NCI-H146 (cell line): ENCODE measurements around the gene HIVEP1.
"Not testable (repeated sequence)": the region's sequence is repeated elsewhere in the genome, so short reads cannot be mapped to it uniquely, and the experiment has no call there.

Source experiments
- DNase-seq: peaks from one replicate; lab custom pipeline; 2025; lab: John Stamatoyannopoulos, UW

Gene HIVEP1

DNA sequence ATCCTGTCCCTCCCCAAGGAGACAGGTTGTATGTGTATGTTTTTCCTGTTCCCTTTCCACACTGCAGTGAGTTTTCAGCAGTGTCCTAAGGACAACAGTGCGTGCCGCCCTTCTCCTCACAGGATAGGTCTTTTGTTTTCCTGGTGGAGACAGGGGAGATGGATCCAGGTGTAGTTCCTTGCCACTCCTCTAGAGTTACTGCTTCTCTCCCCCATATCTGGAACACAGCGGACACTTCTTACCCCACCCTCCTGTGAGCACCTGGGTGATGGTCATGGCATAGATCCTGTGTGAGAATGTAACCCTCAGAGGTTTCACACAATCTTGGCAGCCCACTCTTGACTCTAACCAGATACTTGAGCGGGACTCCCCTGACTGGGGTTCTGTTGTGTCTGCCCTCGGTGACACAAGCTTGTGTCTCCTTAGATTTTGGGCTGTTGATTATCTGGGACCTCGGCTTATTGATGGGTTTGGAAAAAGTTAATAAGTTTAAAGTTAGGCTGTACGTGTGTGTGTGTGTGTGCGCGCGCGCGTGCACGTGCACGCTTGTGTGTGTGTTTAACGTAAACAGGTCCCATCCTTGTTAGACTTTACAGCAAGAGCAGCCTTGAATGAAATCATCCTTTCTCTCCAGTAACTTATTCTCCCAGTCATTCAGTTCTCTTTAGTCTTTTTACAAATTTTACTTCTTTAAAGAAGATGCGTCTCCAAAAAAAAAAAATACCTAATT, 146.7 kb downstream of the HIVEP1 start:
- no peak for DNase-seq

DNA sequence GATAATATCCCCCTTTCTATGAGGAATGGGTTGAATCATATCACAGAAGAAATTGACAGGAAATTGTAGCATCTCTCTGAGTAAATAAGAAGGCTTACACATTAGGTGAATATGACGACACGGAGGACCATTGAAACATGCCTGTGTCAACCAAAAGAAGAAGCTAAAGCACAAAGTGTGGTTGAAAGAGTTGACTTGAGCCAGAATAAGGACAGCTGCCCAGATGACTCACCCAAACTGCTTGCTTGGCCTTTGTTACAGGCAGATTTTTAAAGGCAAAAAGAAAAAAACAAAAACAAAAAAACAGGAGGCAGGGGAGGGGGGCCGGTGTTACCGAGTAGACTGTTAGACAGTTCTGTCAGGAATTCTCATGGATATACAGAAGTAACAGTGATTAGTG, 148.2 kb downstream of the HIVEP1 start:
- DNase-seq, result no peak

DNA sequence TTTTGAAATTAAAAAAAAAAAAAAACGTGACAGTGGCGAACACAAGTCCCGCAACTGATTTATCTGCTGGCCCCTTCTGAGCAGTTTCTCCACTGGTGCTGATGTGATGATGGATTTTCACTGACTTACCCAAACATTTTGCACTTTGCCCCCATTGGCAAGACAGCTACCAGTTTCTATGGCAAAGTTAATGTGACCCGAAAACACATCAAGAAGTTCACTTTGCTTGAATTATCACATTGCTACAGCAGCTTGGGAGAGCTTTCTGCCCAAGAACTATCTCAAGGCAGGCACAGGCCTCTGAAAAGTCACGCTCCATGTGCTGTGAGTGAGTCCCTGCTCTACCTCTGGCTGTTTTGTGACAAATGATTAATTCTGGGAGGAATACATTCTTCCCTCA, 150.1 kb downstream of the HIVEP1 start:
- no peak for DNase-seq

DNA sequence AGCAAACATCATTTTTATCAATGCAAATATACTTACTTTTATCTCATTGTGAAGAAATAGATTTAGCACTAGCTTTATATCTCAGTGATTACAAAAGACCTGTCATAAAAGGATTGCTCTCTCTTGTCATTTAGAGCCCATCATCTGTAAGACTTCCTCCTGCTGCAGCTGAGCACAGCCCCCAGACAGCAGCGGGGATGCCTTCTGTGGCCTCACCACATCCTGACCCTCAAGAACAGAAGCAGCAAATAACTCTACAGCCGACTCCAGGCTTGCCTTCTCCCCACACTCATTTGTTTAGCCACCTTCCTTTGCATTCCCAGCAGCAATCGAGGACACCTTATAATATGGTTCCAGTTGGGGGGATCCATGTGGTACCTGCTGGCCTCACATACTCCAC, 151.0 kb downstream of the HIVEP1 start:
- no peak for DNase-seq

DNA sequence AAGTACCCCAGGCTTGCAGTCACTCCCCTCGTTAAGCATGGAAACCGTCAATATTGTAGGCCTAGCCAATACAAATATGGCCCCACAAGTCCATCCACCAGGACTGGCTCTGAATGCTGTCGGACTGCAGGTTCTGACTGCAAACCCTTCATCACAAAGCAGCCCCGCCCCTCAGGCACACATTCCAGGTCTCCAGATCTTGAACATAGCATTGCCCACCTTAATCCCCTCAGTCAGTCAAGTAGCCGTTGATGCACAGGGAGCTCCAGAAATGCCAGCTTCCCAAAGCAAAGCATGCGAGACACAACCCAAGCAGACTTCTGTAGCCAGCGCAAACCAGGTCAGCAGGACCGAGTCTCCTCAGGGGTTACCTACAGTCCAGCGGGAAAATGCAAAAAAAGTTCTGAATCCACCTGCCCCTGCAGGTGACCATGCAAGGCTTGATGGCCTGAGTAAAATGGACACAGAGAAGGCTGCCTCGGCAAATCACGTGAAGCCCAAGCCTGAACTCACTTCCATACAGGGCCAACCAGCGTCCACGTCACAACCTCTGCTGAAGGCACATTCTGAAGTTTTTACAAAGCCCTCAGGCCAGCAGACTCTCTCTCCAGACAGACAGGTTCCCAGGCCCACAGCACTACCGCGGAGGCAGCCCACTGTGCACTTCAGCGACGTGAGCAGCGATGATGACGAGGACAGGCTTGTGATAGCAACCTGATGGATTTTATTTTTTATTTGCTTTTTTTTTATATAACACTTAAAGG, 151.8 kb downstream of the HIVEP1 start:
- DNase-seq, result no peak

DNA sequence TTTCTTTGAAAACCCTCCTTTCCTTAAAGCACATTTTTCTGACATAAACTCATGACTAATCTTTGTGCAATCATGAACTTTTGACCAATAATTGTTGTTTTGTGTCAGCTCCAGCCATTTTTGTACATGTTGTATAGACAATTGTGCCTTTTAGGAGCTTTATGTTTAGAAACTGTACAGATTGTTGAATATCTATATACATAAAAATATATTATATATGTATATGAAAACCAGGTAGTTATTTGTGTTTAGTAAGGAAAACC, 152.3 kb downstream of the HIVEP1 start:
- DNase-seq, result no peak

DNA sequence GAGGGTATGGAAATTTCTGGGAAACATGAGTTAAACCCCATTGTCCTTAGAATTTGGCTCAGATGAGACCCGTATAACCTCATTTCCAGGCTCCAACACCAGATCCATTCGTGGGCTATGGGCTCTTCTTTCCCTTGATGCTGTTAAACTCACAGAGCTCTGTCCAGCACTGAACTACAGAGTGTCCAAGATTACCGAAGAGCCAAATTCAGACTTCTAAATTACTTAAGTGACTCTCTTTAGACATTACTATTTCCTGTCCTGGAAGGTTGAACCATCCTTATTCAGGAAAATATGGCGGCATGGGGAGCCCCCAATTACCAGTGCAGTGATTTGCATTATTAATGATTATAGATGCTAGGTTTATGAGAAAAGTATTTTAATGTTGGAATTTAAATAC, 153.2 kb downstream of the HIVEP1 start:
- no peak for DNase-seq

DNA sequence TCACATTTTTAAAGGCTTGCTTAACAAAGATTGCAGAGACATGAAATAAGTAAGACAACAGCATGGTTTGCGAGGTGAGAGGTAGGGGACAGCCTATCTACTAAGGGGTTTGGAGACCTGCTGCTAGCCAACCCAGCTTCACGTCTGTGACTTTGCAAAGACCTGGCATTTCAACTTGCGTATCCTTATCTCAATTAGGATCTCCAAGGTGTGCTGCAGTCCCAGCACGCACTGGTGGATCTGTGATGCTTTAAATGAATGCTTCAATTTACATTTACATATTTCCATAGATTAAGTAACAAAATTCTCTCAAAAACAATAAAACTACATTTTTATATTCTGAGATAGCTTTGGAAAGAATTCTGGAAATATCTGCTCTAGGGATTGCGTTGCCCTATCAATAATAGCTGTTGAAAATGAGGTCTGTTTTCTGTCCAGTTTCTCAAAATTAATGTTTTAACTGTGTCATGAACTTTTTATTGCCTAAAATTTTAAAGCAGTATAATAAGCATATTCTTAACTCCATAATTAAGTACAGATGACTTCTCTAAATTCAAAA, 153.7 kb downstream of the HIVEP1 start:
- no peak for DNase-seq

DNA sequence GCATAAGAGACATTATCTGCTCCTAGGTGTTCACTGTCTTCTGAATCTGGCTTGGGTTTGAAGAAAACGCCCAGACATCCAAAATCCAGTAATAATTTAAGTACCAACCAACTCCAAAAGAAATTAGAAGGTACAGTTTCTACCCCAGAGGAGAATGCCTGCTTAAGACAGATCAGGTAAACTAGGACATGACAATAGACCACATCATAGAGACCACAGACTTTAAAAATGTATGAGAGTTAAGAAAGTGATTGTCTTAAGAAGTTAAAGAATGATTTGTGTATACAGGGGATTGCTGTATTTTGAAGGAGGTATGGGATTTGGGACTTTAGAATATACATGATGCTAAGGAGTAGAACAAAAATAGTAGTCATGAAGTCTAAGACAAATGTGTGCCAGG, 157.3 kb downstream of the HIVEP1 start:
- DNase-seq, result no peak

DNA sequence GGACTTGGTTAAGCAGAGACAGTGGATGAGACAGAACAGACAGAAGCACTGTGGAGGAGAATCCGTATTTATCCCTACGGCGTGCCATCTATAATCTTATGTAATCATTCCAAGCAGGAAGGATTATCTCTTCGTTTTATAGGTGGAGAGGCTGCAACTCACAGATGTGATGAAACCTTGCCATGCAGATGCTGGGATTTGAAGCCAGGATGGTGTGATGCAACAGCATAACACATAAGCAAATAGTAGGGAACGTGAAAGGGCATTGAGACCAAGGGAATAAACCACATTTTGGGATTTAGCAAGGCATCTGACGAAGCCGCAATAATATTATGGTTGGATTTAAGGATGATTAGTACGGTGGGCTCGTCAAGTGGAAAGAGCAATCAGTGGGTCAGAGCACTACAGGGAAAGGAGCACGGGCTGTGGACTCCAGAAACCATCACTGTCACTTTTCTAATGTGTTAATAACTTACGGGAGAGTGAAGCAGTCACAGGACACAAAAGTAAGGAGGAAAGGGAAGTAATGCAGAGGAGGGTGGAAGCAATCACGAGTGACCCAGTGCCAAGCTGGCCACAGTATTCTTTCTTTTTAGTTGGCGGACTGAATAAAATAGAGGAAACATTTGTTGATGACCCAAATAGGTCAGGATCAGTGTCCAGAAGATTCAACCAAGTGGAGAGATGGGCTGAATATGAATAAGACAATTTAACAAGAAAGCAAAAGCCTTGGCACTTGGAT, 158.4 kb downstream of the HIVEP1 start:
- no peak for DNase-seq

DNA sequence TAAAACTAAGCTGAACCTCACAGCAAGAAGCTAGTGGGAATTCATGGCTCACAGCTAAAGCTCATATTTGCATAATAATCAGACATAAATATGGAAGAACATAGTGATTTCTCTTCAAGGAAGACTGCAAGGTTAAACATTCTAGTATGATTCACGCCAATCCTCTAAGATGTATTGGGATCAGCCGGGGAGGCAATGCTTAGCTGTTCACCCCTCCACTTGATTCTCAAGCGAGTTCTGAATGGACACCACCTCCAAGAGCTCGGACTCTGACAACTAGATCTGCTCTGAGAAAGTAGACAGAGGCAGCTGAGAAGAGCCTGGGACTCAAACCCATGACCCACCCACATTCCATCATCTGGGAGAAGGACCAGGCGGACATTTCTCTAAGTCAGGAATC, 159.6 kb downstream of the HIVEP1 start:
- no peak for DNase-seq

DNA sequence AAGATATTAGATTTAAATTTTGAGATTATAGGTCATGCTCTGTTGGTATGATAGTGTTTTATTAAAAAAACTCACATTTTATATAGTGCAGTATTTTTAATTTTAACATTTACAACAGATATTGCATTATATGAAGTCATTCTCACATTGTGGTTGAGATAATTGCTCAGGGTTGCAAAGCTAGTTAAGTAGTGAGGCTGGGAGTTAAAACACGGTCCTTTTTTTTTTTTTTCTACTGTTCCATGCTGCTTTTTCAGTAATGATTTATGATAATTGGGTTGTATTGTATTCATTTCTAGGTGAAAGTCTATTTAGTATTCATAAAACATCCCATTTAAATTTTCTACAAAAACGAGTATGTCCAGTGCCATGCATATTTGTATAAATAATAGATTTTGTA, 160.5 kb downstream of the HIVEP1 start:
- DNase-seq, result no peak

DNA sequence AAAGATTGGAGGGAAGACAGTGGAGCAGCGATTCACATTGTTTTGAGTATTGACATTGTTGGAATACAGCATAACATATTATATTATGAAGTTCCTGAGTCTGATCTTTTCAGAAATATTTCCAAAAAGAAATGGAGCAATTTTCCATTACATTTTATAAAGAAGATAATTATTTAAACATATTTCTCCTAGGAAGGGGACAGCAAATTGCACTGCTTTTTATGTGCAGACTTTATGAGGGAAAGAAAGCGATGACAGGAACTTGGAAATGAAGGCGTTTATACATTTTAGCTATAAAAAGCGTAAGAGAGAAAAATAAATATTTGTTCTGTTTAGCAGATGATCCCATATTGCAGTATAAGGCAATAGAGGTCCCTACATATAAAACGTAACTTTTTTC, 161.1 kb downstream of the HIVEP1 start:
- no peak for DNase-seq

DNA sequence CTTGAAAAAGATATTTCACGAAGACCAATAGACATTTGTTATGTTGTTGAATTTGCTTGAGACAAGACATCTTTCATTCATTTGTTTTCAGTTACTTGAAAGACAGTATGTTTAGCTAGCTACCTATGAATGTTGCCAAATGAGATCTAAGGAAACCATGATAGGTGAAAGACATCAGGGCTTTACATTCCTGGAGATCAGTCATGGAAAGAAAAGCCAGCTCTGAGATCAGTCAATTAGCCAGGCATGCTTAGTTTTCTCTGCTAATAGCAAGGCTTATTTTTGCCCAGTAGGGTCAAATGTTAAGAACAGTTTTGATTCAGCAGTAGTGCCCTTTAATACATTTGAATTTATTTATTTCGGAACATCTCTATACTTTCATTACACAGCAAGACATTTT, 161.5 kb downstream of the HIVEP1 start:
- DNase-seq, result no peak

DNA sequence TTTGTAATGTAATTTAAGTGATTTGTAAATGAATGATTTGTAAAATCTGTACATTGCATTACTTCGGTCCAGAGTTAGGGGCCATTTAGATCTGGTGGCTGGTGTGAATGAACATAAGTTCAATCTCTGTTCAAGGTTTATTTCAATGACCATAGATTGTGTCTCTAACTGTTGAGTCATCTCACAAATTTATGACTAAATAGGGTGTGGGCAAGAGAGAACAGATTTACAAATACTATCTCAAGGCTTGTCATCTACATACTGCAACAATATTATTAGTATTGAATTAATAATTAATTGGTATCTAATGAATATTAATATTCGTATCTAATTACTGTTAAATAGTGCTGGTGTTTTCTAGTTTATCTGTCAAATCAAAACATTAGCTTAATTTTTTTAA, 162.8 kb downstream of the HIVEP1 start:
- no peak for DNase-seq

DNA sequence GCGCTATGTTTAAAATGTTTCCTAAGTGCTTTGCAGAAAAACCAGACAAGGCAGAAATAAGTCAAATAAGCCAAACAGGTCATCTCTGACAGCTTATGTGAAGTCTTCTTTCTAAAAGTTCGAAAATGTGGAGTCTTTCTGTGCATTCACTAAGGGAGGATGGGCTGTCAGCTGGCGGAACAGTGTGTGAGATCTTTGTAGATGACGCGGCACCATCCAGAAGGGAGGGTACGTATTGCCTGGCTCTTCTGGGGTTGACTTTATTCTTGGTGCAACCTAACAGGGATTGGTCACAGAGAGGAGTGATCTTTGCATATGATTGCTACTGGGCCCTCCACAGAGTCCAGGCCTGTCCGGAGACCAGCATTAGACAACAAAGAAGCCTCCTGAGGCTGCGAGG, 163.5 kb downstream of the HIVEP1 start:
- DNase-seq, result no peak

DNA sequence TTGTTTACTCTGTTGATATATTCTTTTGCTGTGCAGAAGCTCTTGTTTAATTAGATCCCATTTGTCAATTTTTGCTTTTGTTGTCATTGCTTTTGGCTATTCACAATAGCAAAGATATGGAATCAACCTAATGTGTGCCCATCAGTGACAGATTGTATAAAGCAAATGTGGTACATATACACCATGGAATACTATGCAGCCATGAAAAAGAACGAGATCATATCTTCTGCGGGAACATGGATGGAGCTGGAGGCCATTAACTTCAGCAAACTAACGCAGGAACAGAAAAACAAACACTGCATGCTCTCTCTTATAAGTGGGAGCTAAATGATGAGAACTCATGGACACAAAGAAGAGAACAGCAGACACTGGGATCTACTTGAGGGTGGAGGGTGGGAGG, 164.7 kb downstream of the HIVEP1 start:
- not testable (repeated sequence) for DNase-seq

DNA sequence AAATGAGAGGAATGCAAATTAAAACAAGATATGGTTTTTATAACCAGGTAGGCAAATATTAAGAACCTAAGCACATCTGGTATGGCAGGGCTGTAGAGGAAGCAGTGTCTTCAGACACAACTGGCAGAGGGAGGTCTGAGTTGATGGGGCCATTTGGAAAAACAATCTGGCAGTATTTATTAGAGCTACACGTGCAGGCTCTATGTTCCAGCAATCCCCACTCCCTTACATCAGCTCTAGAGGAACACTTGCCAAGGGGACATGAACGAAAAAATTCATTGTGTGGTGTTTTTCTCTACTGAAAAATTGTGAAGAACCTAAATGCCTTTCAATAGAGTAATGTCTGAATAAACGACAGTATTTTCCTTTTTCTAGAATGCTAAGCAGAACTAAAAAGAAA, 166.4 kb downstream of the HIVEP1 start:
- DNase-seq, result no peak

DNA sequence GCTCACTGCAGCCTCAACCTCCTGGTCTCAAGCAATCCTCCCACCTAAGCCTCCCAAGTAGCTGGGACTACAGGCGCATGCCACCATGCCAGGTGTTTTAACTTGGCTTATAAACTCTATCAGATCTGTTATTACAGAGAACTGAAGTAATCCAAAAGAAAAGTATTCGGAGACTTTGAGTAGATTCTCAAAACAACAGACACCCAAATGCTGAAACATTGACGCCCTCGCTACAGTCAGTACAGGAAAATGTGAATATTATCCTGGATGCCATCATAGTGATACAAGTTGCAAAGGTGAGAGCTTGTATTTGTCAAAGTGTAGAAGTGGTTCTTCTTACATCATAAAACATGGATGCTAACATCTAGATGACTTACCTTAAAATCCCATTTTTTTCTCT, 169.4 kb downstream of the HIVEP1 start:
- DNase-seq, result no peak

DNA sequence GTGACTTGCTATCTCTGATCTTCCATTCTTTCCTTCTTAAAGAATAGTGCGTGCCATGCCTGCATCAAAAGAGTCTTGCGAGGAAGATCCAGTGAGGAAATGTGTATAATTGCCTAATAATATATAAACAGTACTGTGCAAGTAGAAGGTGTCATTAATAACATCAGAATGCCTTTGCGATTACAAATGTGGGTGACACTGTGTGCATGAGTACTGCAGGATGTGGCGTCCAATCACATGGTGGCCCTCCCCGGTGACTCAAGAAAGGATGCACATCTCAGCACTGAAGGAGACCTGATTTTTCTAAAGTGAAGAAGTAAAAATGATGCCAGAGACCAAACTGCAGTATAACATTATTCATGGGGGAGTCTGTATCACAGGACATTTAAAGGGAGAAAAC, 170.6 kb downstream of the HIVEP1 start:
- DNase-seq, result no peak

DNA sequence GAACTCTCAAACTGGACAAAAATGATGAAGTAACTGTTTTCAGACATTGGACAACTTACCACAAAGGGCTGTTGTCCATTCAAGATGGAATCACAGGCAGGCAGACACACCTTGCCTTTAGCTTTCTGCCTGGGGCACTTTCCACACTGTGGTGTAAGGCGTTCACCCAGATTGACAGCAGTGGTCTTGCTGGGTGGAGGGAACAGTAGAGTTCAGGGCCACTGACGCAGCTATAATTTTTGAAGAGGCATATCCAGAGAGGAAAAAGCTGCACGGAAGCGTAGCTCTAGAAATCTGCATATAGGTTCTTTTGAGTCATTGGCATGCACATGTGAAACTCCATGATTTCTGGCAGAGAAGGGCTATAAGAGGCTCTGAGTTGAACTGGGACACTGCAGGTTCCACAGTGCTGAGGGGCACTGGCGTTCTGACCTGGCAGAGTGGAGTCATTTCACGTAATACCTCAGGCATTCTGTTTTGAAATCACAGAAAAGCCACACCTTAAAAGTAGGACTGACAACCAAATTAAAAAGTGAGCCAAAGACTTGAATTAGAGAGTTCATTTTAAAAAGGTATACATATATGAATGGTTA, 173.1 kb downstream of the HIVEP1 start:
- no peak for DNase-seq

DNA sequence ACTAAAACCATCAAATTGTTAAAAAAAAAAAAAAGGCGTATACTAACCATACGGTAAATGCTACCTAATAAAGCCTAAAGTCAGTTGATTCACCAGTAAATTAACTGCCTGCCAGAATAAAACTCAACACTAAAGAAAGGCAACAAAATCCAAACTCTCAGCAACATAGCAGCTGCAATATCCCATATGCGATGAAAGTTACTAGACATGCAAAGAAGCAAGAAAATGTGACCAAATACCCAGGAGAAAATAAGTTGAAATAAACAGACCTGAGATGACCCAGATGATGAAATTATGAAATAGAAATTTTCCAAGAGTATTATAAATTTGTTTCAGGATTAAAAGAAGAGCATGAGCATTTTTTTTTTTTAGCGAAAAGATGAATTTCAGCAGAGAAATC, 174.4 kb downstream of the HIVEP1 start:
- DNase-seq, result no peak

DNA sequence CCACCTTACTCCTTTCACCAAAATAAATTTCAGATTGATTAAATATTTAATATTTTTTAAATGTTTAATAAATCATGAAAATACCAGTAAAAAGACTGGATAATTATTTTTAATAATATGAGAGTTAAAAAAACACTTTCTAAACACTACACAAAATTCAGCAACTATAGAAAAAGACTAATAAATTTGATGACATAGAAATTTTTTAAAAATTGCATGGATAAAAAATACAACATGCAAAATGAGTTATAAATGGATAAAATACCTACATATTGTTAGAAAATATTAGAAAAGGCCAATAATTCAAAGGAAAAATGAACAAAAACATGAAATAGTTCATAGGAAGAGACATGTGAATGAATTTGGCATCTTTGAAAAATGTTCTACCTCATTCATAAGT, 177.0 kb downstream of the HIVEP1 start:
- no peak for DNase-seq
